Measurements from ENCODE around the gene RAPGEFL1. TPM values are rescaled to one million over a fixed set of nuclear protein-coding genes. Genes with fewer than 3 reads are reported as not detected.

Gene RAPGEFL1
- total and polyA plus RNA-seq, 2 donors (not counting 3 experiments of a cell fraction or from before 2014, with no cell fraction given), result 8.6 to 11.8 TPM

DNA sequence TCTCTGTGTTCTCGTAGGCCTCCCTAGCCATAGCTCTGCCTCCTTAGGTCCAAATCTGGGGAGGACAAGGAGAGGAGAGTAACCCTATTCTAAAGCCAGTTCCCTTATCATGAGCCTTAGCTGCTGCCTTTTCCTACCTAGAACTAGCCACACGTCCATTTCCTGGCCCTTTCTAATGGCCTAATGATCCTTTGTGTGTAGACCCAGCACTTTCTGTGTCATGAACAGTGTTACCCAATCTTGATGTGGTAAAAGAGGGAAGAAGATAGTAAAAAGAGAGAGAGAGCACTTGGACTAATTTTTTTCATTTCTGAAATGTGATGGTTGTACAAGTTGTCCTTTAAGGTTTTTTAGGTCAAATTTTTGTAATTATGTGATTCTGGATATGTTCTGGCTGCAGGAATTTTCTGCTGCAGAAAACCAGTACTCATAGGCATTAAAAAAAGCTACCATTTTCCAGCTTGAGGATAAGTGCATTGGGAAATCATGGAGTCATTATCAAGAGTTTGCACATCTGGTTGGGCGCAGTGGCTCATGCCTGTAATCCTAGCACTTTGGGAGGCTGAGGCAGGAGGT is 18.7 kb upstream of the RAPGEFL1 start:
- H3K27me3 ChIP-seq (ENCODE audit: control insufficient read depth in 2 of 2, insufficient read depth in 2 of 2, low read length in 2 of 2), result no peaks in the 10 kb centered on the region
- no TSS peak for BruUV-seq (replicated peaks)
- FAIRE-seq (no peak), DNase-seq (ENCODE audit: low read depth, low spot score) (no peak)
- peaks cover 15 to 25% of the 10 kb centered on the region in 2 experiments for H3K36me3 ChIP-seq (ENCODE audit: control insufficient read depth in 2 of 2, extremely low read depth in 1 of 2, insufficient read depth in 2 of 2, low read length in 2 of 2)
- TF ChIP-seq POLR2AphosphoS5 (IDR thresholded peaks at IDR 0.05; ENCODE audit: insufficient read depth, low read depth, low read length) (no peak), POLR2A (IDR thresholded peaks at IDR 0.05; ENCODE audit: low read depth, low read length) (no peak), JUN (IDR thresholded peaks at IDR 0.05; ENCODE audit: borderline replicate concordance, insufficient read depth, insufficient read length, low read depth) (no peak), GATA2 (IDR thresholded peaks at IDR 0.05; ENCODE audit: insufficient read depth, insufficient read length, low read depth, low read length) (no peak), MYC (IDR thresholded peaks at IDR 0.05; ENCODE audit: low read depth, low read length) (no peak), EZH2 (IDR thresholded peaks at IDR 0.05; ENCODE audit: borderline replicate concordance, low read depth, low read length, severe bottlenecking) (no peak), FOS (IDR thresholded peaks at IDR 0.05; ENCODE audit: borderline replicate concordance, insufficient read depth, low read length) (no peak)
- TF ChIP-seq, protein P1, sequence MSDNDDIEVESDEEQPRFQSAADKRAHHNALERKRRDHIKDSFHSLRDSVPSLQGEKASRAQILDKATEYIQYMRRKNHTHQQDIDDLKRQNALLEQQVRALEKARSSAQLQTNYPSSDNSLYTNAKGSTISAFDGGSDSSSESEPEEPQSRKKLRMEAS (IDR thresholded peaks at IDR 0.05; ENCODE audit: insufficient read depth, insufficient read length), result no peak
- TF ChIP-seq, protein P2, sequence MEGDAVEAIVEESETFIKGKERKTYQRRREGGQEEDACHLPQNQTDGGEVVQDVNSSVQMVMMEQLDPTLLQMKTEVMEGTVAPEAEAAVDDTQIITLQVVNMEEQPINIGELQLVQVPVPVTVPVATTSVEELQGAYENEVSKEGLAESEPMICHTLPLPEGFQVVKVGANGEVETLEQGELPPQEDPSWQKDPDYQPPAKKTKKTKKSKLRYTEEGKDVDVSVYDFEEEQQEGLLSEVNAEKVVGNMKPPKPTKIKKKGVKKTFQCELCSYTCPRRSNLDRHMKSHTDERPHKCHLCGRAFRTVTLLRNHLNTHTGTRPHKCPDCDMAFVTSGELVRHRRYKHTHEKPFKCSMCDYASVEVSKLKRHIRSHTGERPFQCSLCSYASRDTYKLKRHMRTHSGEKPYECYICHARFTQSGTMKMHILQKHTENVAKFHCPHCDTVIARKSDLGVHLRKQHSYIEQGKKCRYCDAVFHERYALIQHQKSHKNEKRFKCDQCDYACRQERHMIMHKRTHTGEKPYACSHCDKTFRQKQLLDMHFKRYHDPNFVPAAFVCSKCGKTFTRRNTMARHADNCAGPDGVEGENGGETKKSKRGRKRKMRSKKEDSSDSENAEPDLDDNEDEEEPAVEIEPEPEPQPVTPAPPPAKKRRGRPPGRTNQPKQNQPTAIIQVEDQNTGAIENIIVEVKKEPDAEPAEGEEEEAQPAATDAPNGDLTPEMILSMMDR (IDR thresholded peaks at IDR 0.05; ENCODE audit: extremely low read depth in 1 of 2, insufficient read depth in 1 of 2, low read depth in 1 of 2, low read length in 2 of 2), result no peak
- H3K4me1 ChIP-seq (ENCODE audit: control insufficient read depth, extremely low read depth, insufficient read depth, low read length), result no peaks in the 10 kb centered on the region
- intact Hi-C loops (cut with micrococcal nuclease), result no loop called here
- no peaks in the 10 kb centered on the region for H4K20me1 ChIP-seq (replicated peaks; ENCODE audit: control insufficient read depth, extremely low read depth, insufficient read depth, low read length)
- peaks cover 48% of the 10 kb centered on the region for H3K79me2 ChIP-seq (ENCODE audit: control insufficient read depth, insufficient read depth, low read length)
- no peak overlapping the region for H2AFZ ChIP-seq (ENCODE audit: low read depth, low read length)
- H3K9me1 ChIP-seq (replicated peaks; ENCODE audit: control insufficient read depth, extremely low read depth, insufficient read depth, low read length), result no peaks in the 10 kb centered on the region
- CTCF ChIA-PET, result interaction anchor here (1.5 kb wide), 1 partner anchor 10 kb away, joined by 7 read pairs; no protein-coding TSS in a partner anchor
- H3K4me2 ChIP-seq (ENCODE audit: insufficient read depth, low read length), result no peak overlapping the region
- H3K4me3 ChIP-seq (replicated peaks in 1 of 3; ENCODE audit: insufficient read depth in 1 of 3, low read depth in 1 of 3, low read length in 3 of 3), result no peak overlapping the region
- no peak overlapping the region for H3K27ac ChIP-seq (ENCODE audit: insufficient read depth, low read depth, low read length)
- dilution Hi-C loops (cut with MboI; ENCODE audit: extremely low pct_ligation_motif_present, low sequenced_read_pairs), result no loop called here
- no peak overlapping the region for H3K9ac ChIP-seq (replicated peaks; ENCODE audit: extremely low read depth, insufficient read depth, low read length)
- POLR2A ChIA-PET, result interaction anchor here (0.6 kb wide), 1 partner anchor 44 kb away, joined by 3 read pairs; no protein-coding TSS in a partner anchor
- no peaks in the 10 kb centered on the region for H3K9me3 ChIP-seq (replicated peaks; ENCODE audit: control insufficient read depth, insufficient read depth, low read length)

All from endothelial cell of umbilical vein (primary cell).